Measurements from ENCODE around the gene DLGAP1.
A peak's percentile ranks its signal among the peaks of the same experiment; 100 is the strongest.
"Not testable (repeated sequence)": the region's sequence is repeated elsewhere in the genome, so short reads cannot be mapped to it uniquely, and the experiment has no call there.

Gene DLGAP1

DNA sequence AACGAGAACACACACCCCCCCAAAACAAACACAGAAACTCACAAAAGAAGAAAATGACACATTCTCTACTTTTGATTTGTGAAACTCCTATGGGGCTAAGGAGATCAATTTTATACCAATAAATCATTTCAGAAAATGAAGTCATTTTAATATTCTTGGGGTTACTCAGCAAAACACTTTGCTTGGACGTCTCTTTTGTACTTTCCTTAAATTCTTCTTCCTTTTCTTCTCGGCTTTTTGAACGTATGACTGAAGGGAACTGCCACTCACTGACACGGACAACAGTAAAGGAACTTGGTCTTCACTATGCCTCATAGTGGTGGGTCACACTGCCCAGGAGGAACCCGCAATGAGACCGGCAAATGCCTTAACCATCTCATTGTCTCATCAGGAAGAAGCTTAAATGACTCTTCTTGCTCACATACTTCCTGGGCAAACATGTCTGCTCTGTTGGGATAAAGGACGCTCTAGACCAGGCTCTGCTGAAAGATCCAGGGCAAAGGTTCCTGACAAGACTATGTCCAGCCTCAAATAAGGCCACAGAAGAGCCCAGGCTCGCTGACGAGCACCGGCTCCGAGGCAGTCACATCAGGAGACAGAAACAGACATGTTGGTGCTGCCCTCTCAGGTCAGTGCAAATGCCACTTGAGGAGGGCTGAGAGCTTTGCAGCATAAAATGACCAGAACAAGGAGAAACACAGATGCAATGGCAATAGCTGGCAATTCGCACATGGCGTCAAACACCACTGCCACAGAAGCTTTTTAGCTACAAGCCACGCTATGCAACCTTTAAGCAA is 799.7 kb downstream of the DLGAP1 start:
- DNase-seq (ENCODE audit: low read depth): no peak

DNA sequence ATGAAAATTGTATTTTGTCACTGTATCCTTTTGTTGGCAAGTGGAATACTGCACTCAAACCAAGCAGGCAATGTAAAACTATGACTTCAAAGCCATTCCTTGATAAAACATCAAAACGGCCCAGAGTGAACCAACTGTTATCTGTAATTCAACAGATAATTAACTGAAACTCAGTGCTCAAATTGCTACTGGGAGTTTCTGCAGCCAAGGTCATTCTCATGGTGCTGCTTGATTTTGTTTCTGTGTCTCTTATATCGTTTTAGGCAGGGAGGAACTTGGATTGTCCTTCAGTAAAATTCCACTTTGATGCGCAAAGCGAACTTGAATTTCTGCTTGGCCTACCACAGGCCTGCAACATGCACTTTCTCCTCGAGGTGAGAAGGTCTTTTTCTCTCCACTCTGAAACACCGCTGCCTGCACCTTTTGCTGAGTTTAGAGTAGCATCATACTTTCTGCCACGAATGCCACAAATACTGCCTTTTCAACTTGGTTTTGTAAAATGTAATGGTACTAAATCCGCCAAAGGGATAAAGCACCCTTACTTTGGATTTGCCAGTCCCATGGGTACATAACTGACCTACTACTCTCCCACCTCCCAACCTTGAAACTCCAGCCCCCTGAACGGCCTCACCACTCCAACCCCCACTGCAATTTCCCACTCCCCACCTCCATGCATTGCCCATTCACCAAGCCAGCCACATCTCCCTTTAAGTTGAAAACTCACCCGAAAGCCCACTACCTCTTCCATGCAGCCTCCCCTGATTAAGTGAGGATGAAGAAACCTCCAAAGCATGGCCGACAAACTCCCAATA is 800.5 kb downstream of the DLGAP1 start:
- DNase-seq (ENCODE audit: low read depth): no peak

DNA sequence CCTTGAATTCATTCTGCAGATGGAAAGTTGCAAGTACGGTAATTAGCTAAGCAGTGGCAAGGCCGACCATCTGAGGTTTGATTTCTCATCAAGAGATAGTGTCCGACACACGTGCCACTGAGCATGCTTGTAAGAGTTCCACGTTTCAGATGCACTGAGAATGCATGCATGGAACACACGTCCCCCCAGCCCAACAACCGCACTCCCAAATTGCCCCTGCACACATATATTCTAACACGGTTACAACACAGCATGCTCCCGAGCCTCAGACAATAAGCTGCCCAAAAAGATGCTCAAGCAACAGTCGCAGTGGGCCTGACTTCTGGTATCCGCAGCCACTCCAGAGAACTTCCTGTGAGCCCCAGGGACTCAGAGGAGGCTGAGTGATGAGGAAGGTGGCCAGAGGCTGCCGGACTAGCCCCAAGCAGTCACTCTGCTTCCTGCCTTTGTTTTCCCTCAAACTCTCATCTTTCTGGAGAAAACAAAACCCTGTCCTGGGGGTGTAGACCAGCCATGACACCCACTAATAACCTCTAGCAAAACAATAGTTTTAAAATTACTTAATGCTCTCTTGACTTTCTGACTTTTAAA is 801.2 kb downstream of the DLGAP1 start:
- no peak for DNase-seq (ENCODE audit: low read depth)

DNA sequence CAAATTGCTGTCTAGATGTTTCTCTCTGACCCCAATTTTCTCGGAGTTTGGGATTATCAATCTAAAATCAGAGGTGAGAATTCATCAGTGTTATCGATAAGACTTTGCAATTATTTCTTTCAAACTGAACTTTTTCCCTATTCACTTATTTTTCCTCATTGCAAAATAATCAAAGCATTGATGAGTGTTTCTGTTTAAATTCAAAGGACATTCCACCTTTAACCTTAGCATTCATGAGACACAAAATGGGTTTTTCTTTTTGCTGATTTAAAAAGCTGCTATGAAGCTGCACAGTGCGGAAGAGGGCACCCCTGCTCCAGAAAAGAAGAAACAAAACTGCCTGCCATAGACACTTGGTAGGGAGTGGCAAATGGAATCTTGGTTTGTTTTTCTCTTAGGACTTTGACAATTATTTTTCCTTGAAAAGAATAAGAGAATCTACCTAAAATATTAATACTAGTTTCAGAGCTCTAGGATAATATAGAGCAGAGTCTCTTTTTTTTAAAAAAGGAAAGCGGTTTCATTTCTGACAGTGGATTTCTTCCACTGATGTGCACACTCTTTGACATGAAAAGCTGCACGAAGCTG is 801.8 kb downstream of the DLGAP1 start:
- DNase-seq (ENCODE audit: low read depth): no peak

DNA sequence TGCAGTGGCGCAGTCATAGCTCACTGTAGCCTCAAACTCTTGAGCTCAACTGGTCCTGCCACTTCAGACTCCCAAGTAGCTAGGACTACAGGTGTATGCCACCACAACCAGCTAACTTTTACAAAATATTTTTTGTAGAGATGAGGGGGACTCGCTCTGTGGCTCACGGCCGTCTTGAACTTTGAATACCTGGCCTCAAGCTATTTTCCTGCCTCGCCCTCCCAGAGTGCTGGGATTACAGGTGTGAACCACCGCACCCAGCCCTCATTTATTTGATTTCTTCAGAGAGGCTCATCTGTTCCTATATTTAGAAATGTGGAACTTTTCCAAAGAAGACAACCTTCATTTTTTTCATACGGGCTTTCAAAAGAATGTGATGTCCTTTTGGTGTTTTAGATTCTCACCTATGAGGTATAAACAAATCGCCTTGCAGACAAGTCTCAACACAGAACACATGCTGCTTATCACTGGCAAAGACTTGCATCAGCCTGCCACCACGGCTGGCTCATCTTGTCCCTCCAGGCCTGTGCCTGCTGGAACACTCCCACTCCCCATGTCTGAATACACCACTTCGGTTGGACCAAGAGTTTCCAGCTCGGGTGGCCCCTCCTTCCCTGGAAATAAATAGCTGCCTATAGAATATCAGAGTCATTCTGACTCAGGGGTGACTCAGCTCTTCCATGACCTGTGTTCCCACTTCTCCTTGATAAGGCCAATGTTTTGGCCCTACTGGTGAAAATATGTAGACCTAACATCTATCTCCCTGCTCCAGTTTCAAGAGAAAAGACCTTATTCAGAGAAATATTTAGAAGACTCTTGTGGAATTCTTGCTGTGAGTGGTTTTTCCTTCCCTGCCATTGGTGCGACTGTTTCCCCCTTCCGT is 802.5 kb downstream of the DLGAP1 start:
- peak; percentile 48 for DNase-seq (ENCODE audit: low read depth)

DNA sequence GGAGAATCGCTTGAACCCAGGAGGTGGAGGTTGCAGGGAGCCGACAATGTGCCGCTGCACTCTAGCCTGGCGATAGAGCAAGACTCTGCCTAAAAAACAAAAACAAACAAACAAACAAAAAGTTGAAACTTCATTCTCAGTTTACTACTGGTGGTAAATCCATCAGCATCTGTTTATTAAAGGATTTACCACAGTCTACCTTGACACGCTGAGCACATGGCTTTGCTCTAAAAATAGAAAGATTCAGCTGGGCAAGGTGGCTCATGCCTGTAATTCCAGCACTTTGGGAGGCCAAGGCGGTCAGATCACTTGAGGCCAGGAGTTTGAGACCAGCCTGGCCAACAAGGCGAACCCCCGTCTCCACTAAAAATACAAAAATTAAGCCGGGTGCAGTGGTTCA is 803.8 kb downstream of the DLGAP1 start:
- DNase-seq (ENCODE audit: low read depth): no peak

DNA sequence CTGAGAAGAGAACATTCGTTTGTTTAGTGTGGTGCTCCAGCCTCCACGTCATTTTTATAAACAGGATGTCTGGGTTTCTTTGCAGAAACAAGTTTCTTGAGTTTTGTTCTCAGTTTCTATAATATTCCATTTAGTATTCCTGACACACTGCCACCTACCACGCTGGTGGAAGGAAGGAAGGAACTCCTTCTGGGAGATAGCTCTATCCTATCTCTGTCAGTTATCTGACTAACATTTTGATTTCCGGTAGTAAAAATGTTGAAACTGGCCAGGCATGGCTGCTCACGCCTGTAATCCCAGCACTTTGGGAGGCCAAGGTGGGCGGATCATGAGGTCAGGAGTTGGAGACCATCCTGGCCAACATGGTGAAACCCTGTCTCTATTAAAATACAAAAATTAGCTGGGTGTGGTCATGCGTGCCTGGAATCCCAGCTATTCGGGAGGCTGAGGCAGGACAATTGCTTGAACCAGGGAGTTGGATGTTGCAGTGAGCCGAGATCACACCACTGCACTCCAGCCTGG is 804.5 kb downstream of the DLGAP1 start:
- DNase-seq (ENCODE audit: low read depth): not testable (repeated sequence)

DNA sequence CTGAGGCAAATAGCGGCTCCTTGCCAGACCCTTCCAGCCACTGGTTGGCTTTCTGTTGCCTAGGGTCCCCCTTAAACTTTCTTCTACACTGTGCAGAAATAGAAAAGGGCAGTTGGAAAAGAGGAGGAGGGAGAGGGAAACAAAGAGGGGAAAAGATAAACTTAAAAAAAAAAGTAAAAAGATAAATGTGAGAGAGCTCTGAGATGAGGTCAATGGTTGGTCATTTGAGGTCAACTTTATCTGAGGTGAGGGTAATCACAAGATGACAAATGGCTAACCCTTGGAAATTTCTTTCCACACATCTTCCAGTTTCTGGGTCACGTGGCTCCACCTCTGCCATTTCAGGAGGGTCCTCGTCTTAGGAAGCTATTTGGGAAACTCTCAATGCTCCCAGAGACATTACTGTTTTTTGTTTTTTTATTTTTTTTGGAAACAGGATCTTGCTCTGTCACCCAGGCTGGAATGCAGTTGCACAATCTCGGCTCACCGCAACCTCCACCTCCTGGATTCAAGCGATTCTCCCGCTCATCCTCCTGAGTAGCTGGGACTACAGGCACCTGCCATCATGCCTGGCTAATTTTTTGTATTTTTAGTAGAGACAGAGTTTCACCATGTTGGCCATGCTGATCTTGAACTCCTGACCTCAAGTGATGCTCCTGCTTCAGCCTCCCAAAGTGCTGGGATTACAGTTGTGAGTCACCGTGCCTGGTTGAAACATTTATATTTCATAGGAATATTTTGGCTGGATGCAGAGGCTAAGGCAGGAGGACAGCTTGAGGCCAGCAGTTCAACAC is 805.3 kb downstream of the DLGAP1 start:
- DNase-seq (ENCODE audit: low read depth): no peak

DNA sequence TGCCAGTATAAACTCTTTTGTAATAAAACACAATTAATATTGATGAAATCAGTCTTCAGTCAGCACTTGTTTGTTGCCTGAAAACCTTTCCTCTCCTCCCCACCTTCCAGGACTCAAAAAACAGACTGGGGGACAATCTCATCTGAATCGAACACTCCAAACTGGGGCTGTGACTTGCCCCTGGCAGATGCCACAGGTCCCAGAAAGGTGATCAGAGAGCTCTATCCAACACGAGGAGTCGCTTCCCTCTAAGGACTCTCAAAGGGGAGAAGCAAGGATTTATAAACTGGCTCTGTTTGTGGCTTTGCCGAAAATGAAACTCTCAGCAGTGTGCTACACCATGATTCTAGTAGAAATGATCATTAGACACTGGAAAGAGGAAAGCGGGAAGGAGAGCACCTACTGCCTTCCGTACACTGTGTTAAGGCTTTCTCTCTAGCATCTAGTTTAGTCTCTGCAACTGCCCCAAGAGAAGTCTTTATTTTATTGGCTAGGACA is 805.9 kb downstream of the DLGAP1 start:
- DNase-seq (ENCODE audit: low read depth): no peak

DNA sequence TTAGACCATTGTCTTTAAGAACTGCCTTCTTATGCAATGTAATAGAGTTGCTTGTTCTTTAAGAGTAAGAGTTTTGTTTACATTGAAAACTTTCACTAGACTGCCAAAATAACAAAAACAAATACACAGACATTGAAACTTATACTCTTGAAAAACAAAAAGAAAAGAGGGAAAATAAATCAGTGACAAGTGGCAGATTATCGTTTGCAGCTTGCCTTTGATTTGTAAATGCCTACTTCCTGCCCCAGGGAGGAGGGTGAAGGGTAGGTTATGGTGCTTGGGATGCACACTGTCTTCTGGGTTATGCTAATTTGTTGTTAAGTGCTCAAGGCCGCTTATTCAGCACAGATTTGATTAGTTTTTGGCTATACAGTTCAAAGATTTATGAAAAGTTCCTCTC is 806.5 kb downstream of the DLGAP1 start:
- DNase-seq (ENCODE audit: low read depth): no peak

DNA sequence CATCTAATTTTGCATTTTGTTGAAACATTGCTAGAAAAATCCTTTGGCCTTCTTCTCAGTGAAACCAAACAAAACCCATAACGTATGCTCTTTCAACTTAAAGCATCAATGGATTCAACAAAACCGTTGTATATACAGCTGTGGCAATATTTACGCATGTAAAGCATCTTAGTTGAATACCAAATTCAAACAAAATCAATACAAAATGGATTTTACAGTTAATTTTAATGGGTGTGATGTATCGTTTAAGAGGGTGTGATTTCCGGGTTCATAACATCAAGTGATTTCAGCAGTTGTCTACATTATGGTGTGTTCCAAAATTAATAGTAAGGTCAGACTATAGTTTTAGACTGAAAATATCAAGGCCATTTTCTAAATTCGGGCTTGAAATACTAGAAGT is 806.9 kb downstream of the DLGAP1 start:
- no peak for DNase-seq (ENCODE audit: low read depth)

DNA sequence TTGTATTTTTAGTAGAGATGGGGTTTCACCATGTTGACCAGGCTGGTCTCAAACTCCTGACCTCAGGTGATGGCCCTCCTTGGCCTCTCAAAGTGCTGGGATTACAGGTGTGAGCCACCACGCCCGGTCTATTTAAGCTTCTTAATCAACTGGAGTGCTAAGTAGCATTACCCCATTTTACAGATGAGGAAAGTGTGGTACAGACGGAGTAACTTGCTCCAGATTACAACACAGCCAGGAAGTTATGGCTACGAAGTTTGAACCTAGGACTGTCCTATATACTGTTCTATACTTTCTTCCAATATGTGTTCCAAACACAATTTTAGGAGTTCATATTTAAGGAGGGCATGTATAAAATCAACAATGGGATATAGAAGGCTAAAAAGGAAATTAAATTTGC is 807.5 kb downstream of the DLGAP1 start:
- no peak for DNase-seq (ENCODE audit: low read depth)

DNA sequence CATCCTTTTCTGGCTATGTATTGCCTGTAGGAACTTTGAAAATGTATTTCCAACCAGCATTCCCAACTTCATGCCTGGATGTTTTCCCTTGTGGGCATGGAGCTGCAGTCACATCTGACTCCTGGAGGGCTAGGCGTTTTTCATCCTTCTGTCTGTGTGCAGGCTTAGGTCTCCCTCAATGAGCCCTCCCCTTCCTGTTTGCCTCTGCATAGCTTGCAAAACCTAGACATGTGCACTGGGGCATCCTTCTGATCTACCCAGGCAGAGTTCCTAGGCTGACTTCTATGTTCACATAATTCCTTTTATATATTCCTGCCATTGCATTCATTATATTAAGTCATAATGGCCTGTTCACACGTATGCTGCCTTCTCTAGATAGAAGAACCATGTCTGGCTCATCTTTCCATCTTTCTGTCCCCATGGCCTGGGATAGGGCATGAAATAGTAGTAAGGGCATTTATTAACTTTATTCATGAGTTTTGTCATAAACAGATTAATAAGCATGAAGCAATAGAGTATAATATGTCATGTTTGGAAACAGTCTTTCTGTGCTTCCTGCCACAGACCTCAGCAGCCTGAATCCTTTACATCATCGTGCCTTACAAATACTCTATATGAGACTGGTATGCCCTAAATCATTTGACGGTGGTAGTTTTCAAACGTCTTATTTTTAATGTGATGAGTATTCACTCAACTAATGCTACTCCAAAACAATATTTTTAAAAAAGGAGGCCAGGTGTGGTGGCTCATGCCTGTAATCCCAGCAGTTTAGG is 809.5 kb downstream of the DLGAP1 start:
- DNase-seq (ENCODE audit: low read depth): no peak

DNA sequence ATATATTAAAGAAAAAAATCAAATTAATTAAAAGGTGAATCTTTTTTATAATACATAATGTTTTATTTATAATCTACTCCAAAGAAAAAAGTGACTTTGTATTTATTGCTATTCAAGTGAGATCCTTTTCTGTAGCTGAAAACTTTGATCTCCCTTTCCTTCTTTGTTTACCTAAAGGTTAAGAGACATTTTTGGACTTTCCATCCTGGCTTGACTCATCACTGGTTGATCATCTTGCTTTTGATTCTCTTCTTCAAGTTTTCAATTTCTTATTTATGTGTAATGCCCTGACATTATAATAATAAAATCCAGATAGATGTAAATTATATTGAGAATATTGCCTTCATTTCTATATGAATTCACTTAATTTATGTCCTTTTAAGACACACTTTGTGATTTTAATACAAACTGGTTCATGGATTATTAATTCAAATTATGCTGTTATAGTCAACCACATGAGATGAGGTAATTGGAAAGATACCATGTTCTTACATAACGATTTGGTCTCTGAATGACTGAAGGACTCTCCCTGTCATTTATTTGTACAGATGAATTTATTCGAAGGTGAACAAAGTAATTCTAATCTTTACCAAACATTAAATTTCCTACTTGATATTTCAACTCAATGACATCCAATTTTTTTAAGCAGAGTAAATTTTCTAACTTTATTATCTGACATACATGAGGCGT is 820.7 kb downstream of the DLGAP1 start:
- no peak for DNase-seq (ENCODE audit: low read depth)

DNA sequence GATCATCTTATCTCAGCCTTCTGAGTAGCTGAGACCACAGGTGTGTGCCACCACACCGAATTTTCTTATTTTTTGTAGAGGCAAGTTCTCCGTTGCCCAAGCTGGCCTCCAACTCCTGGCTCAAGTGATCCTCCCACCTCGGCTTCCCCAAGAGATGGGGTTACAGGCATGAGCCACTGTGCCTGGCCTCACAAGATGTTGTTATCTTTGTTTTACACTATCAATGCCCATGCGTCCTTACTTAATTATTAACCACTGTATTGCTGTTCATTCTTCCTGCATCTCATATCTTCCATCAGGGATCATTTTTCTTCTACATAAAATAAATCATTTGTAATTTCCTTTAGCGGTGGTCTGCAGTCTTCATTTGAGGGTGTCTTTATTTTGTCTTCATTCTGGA is 823.2 kb downstream of the DLGAP1 start:
- no peak for DNase-seq (ENCODE audit: low read depth)

DNA sequence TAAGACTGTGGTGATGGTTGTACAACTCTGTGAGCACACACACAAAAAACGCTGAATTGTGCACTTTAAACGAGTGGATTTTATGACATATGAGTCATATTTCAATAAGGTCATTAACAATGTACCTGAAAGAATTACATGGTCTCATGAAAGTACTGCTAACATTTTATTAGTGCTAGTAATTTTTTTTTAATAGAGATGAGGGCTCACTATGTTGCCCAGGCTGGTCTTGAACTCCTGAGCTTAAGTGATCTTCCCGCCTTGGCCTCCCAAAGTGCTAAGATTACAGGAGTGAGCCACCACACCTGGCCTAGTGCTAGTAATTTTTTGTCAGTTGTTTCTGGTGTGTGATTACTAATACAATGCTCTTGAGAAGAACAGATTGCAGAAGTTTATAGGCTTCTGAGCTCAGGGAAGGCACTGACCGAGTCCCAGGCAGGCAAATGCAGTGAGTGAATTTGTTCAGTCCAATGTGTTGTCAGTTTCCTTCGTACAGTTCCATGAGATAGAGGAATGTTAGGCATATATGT is 828.1 kb downstream of the DLGAP1 start:
- DNase-seq (ENCODE audit: low read depth): no peak

DNA sequence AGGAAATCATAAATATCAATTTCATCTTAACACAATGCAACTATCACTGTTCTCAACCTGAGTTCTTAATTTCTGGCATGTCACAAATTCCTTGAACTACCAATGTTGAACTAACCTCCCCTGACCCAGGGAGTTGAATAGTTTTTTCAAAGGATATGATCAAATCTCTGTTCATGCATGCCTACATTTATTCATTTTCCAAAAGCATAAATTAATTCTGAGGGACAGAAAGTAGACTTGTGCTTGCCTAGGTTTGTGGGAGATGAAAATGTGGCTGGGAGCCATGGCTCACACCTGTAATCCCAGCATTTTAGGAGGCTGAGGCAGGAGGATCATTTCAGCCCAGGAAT is 829.4 kb downstream of the DLGAP1 start:
- no peak for DNase-seq (ENCODE audit: low read depth)

DNA sequence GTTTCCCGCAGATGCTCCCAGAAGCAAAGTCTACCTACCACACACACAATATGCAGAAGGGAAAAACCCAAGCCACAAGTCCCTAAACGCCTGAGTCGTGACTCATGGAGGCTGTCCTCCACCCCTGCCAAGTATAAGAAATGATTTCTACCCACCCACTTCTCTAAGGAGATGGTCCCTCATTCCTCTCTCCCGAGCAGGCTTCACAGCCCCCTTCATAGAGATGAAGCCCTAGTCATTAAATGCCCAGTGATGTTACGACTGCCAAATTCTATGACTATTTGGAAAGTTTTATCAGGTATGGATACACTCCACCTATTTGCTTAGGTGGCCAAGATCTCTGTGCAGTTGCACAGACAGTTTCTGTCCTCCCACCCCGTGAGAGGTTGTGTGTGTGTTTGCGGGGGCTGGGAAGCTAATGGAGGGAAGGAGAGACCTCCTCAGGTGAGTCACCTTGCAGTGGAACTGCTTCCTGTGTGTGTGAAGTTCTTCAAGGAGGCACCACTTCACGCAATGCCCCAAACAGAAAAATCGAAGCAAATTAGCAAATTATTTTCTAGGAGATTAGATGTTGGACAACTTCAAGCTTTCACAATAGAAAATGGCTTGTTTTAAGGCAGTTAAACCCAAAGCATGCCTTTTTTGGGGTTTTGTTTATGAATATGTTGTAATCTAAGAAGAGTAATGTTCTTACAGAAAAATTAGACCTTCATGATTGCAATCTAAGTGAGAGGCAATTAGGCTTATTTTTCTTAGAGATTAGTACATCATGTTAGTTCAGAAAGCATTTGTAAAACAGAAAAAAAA is 830.0 kb downstream of the DLGAP1 start:
- peak; percentile 42 for DNase-seq (ENCODE audit: low read depth)
